Loucy (cell line): Measurements from ENCODE around the gene TTC39B.

ENCODE experiments used
- CTCF ChIP-seq: fragments of 200-600 bp; sonication (generic); conservative IDR thresholded peaks from 2 replicates; pipeline ENCODE4 v1.5.1; 2014; ENCODE audit warnings: mild to moderate bottlenecking, antibody characterized with exemption, low read length
- EZH2phosphoT487 ChIP-seq: fragments of 200-600 bp; IDR thresholded peaks from 2 replicates; pipeline ENCODE4 v1.6.1; 2018; ENCODE audit warnings: antibody characterized with exemption, mild to moderate bottlenecking, moderate library complexity, borderline replicate concordance

DNA sequence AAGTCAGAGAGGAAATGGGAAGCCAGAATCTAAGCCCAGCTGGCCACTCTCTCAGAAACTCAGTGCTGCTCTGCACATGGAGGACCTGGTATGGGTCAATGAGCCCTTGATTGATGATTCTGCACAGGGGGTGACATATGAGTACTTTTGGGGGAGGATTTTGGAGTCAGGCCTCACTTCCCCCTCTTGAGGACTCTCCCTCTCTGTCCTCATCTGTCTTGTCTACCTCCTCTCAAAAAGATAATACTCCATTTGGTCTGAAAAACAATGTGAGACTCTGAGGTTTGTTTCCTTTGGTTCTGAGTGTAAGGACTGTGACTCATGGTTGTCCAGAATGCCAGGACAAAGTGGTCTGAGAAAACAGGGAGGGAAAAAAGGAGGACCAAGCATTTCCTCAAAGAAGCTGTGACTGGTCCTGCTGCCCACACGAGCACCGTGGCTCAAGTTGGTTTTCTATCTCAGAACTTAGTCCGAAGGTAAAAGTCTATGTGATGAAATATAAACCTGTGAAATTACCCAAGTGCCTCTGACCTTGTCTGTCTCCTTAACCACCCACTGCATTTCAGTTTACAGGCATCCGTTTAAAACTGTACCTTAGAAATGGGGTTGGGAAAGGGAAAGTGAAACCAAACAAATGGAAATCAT lies 11.1 kb downstream of the TTC39B start:
- TF ChIP-seq CTCF (no peak), EZH2phosphoT487 (no peak)
